Fibroblast of lung (primary cell): ENCODE results near the gene N4BP2L2. TPM values are rescaled to one million over a fixed set of nuclear protein-coding genes. Genes with fewer than 3 reads are reported as not detected.
A peak's percentile ranks its signal among the peaks of the same experiment; 100 is the strongest.

Experiments
- DNase-seq, 2 donors: peaks; one replicate each; pipeline versions ENCODE4 v3.0.0 to v3.0.0-alpha.2; 2010; ENCODE audit warnings: low read depth in 2 of 2
- H2AFZ ChIP-seq: 2 replicates; pipeline ENCODE4 v1.5.1; 2012; ENCODE audit warnings: low read length, control low read depth, inconsistent platforms
- H3K27ac ChIP-seq: 2 replicates; pipeline ENCODE4 v1.5.1; 2011; ENCODE audit warnings: low read length, control low read depth; ENCODE audit not compliant: insufficient read depth
- H3K27me3 ChIP-seq: 2 replicates; pipeline ENCODE4 v1.5.1; 2011; ENCODE audit warnings: mild to moderate bottlenecking, low read length; ENCODE audit not compliant: control insufficient read depth, insufficient read depth
- H3K36me3 ChIP-seq: 2 replicates; pipeline ENCODE4 v1.5.1; 2011; ENCODE audit warnings: low read length; ENCODE audit not compliant: control insufficient read depth, insufficient read depth
- H3K4me1 ChIP-seq: 2 replicates; pipeline ENCODE4 v1.5.1; 2011; ENCODE audit warnings: low read length; ENCODE audit not compliant: control insufficient read depth, insufficient read depth; ENCODE audit errors: extremely low read depth
- H3K4me2 ChIP-seq: 2 replicates; pipeline ENCODE4 v1.5.1; 2011; ENCODE audit warnings: low read length, control low read depth; ENCODE audit not compliant: insufficient read depth; ENCODE audit errors: extremely low read depth
- H3K4me3 ChIP-seq, 4 experiments: fragments of 200-600 bp in 1 of 4; sonication (generic) in 1 of 4; replicated peaks in 1 of 4; 2 replicates each; pipeline ENCODE4 v1.5.1; 2011 to 2016; ENCODE audit warnings: low read length in 4 of 4, low read depth in 3 of 4, mild to moderate bottlenecking in 3 of 4, control low read depth in 2 of 4, inconsistent platforms in 1 of 4, mixed read lengths in 1 of 4; ENCODE audit not compliant: insufficient read depth in 1 of 4; ENCODE audit errors: control extremely low read depth in 1 of 4
- H3K79me2 ChIP-seq: 2 replicates; pipeline ENCODE4 v1.5.1; 2012; ENCODE audit warnings: mild to moderate bottlenecking, low read length, inconsistent platforms; ENCODE audit not compliant: control insufficient read depth, insufficient read depth
- H3K9ac ChIP-seq: 2 replicates; pipeline ENCODE4 v1.5.1; 2011; ENCODE audit warnings: mild to moderate bottlenecking, low read length, control low read depth; ENCODE audit not compliant: insufficient read depth
- H3K9me3 ChIP-seq: 2 replicates; pipeline ENCODE4 v1.5.1; 2012; ENCODE audit warnings: low read depth, low read length; ENCODE audit not compliant: control insufficient read depth, insufficient read depth
- H4K20me1 ChIP-seq: 2 replicates; pipeline ENCODE4 v1.5.1; 2011; ENCODE audit warnings: low read length; ENCODE audit not compliant: control insufficient read depth, insufficient read depth; ENCODE audit errors: extremely low read depth
- EZH2 ChIP-seq: IDR thresholded peaks from 2 replicates; pipeline ENCODE4 v1.5.1; 2012; ENCODE audit warnings: low read length, control low read depth, mild to moderate bottlenecking; ENCODE audit errors: missing control alignments
- polyA plus RNA-seq, 2 donors: library from polyadenylated mRNA; depleted of rRNA in 1 of 2; stranded (reverse) in 1 of 2; unstranded in 1 of 2; fragments of >200 nt; gene quantifications; 2 replicates each; pipeline ENCODE4 v1.2.1, GENCODE V29; 2011 to 2012; ENCODE audit warnings: missing spikeins in 1 of 2
- total RNA-seq: library from RNA; depleted of rRNA; stranded (reverse); fragments of >200 nt; gene quantifications from 2 replicates; pipeline ENCODE4 v1.2.1, GENCODE V29; 2014
- TF ChIP-seq, protein P1 (sequence below), 2 donors: IDR thresholded peaks in 1 of 2; conservative IDR thresholded peaks in 1 of 2; 1 replicate in 1 of 2; 2 replicates in 1 of 2; pipeline ENCODE4 v1.5.1; 2011 to 2012; ENCODE audit warnings: low read length in 2 of 2, control low read depth in 1 of 2, inconsistent platforms in 1 of 2, low read depth in 1 of 2, mild to moderate bottlenecking in 1 of 2

Gene N4BP2L2
- total and polyA plus RNA-seq, 2 donors (not counting 1 experiment from before 2014, with no cell fraction given): 62.4 to 139 TPM

GRCh38 chr13:32474999-32475792 lies 63.4 kb downstream of the N4BP2L2 start:
- H3K27ac ChIP-seq: no peak overlapping the region
- H4K20me1 ChIP-seq: no peaks in the 10 kb centered on the region
- no peak for TF ChIP-seq EZH2
- TF ChIP-seq, protein P1, sequence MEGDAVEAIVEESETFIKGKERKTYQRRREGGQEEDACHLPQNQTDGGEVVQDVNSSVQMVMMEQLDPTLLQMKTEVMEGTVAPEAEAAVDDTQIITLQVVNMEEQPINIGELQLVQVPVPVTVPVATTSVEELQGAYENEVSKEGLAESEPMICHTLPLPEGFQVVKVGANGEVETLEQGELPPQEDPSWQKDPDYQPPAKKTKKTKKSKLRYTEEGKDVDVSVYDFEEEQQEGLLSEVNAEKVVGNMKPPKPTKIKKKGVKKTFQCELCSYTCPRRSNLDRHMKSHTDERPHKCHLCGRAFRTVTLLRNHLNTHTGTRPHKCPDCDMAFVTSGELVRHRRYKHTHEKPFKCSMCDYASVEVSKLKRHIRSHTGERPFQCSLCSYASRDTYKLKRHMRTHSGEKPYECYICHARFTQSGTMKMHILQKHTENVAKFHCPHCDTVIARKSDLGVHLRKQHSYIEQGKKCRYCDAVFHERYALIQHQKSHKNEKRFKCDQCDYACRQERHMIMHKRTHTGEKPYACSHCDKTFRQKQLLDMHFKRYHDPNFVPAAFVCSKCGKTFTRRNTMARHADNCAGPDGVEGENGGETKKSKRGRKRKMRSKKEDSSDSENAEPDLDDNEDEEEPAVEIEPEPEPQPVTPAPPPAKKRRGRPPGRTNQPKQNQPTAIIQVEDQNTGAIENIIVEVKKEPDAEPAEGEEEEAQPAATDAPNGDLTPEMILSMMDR (conservative IDR thresholded peaks at IDR 0.05 in 1 of 2, IDR thresholded peaks at IDR 0.05 in 1 of 2; ENCODE audit: low read depth in 1 of 2, low read length in 2 of 2): no peak
- H3K4me2 ChIP-seq: no peak overlapping the region
- no peak for DNase-seq
- H3K4me3 ChIP-seq: no peak overlapping the region
- no peaks in the 10 kb centered on the region for H3K79me2 ChIP-seq
- no peaks in the 10 kb centered on the region for H3K36me3 ChIP-seq
- H3K9me3 ChIP-seq: no peaks in the 10 kb centered on the region
- H3K9ac ChIP-seq: no peak overlapping the region
- no peaks in the 10 kb centered on the region for H3K4me1 ChIP-seq
- H3K27me3 ChIP-seq: no peaks in the 10 kb centered on the region
- no peak overlapping the region for H2AFZ ChIP-seq

DNA sequence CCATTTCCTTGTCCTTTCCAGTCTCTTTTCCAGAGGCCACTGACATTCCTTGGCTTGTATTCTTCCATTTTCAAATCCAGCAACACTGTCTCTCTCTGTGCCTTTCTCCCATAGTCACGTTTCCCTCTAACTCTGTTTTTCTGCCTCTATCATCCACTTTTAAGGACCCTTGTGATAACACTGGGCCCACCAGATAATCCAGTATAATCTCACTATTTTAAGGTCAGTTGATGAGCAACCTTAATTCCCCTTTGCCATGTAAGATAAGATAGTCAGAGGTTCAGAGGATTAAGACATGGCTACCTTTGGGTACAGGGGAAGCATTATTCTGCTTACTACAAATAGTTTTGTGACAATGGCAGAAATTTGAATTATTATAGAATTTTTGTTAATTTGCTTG lies 64.9 kb downstream of the N4BP2L2 start:
- TF ChIP-seq, protein P1 (conservative IDR thresholded peaks at IDR 0.05 in 1 of 2, IDR thresholded peaks at IDR 0.05 in 1 of 2; ENCODE audit: low read depth in 1 of 2, low read length in 2 of 2): no peak
- no peak for TF ChIP-seq EZH2
- H3K27ac ChIP-seq: no peak overlapping the region
- DNase-seq: no peak
- no peaks in the 10 kb centered on the region for H3K36me3 ChIP-seq
- no peaks in the 10 kb centered on the region for H3K79me2 ChIP-seq
- H3K4me1 ChIP-seq: no peaks in the 10 kb centered on the region
- no peak overlapping the region for H3K9ac ChIP-seq
- H3K9me3 ChIP-seq: no peaks in the 10 kb centered on the region
- no peak overlapping the region for H2AFZ ChIP-seq
- H3K4me3 ChIP-seq: no peak overlapping the region
- no peaks in the 10 kb centered on the region for H3K27me3 ChIP-seq
- no peak overlapping the region for H3K4me2 ChIP-seq
- no peaks in the 10 kb centered on the region for H4K20me1 ChIP-seq

- Histone ChIP-seq H3K9ac (no peak overlapping the region), H3K27me3 (no peaks in the 10 kb centered on the region), H3K4me1 (no peaks in the 10 kb centered on the region), H3K79me2 (no peaks in the 10 kb centered on the region), H3K9me3 (no peaks in the 10 kb centered on the region), H3K36me3 (no peaks in the 10 kb centered on the region), H3K4me3 (no peak overlapping the region), H3K4me2 (no peak overlapping the region), H4K20me1 (no peaks in the 10 kb centered on the region), H3K27ac (no peak overlapping the region), H2AFZ (no peak overlapping the region)
- TF ChIP-seq EZH2: no peak
- TF ChIP-seq, protein P1 (conservative IDR thresholded peaks at IDR 0.05 in 1 of 2, IDR thresholded peaks at IDR 0.05 in 1 of 2; ENCODE audit: low read depth in 1 of 2, low read length in 2 of 2): no peak
- DNase-seq: peak in 1 of 2 donors; percentile 19
These were observed 66.4 kb downstream of the N4BP2L2 start for GRCh38 chr13:32472194-32472621.
